ENCODE data around the gene DRAP1. TPM values are rescaled to one million over a fixed set of nuclear protein-coding genes. Genes with fewer than 3 reads are reported as not detected.
A peak's percentile ranks its signal among the peaks of the same experiment; 100 is the strongest.

DRAP1 gene
- total RNA-seq, 2 donors from 2014 or later, result 101 to 127 TPM

DNA sequence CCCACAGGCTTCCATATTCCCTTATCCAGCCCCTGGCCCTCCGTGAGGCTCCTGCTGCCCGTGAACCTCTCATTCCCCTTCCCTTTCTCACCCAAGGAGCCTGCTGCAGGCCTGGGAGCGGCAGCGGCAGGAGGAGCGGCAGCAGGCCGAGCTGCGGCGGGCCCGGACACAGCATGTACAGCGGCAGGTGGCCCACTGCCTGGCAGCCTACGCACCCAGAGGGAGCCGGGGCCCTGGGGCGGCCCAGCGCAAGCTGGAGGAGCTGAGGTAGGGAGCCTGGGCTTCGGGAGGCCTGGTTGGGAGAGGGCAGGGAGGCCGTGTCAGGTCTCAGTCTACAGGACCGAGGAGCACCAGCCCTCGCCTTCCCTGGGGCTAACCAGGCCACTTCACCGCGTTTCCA is 34.2 kb downstream of the DRAP1 start:
- Histone ChIP-seq H3K4me1 (replicated peaks) (no peaks in the 10 kb centered on the region), H3K9me3 (no peaks in the 10 kb centered on the region), H3K27ac (no peak overlapping the region), H3K4me3 (no peak overlapping the region), H3K36me3 (no peaks in the 10 kb centered on the region), H3K27me3 (replicated peaks; ENCODE audit: insufficient read depth) (no peaks in the 10 kb centered on the region)
- DNase-seq (ENCODE audit: low spot score), result no peak
- intact Hi-C loops (cut with DNase I), result no loop called here
- TF ChIP-seq, protein P1, sequence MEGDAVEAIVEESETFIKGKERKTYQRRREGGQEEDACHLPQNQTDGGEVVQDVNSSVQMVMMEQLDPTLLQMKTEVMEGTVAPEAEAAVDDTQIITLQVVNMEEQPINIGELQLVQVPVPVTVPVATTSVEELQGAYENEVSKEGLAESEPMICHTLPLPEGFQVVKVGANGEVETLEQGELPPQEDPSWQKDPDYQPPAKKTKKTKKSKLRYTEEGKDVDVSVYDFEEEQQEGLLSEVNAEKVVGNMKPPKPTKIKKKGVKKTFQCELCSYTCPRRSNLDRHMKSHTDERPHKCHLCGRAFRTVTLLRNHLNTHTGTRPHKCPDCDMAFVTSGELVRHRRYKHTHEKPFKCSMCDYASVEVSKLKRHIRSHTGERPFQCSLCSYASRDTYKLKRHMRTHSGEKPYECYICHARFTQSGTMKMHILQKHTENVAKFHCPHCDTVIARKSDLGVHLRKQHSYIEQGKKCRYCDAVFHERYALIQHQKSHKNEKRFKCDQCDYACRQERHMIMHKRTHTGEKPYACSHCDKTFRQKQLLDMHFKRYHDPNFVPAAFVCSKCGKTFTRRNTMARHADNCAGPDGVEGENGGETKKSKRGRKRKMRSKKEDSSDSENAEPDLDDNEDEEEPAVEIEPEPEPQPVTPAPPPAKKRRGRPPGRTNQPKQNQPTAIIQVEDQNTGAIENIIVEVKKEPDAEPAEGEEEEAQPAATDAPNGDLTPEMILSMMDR (IDR thresholded peaks at IDR 0.05), result no peak
- TF ChIP-seq POLR2AphosphoS5 (IDR thresholded peaks at IDR 0.05), result no peak
- TF ChIP-seq POLR2A (IDR thresholded peaks at IDR 0.05), result no peak
- WGBS, result 93% methylated on average over 20 of the region's 20 CpGs

DNA sequence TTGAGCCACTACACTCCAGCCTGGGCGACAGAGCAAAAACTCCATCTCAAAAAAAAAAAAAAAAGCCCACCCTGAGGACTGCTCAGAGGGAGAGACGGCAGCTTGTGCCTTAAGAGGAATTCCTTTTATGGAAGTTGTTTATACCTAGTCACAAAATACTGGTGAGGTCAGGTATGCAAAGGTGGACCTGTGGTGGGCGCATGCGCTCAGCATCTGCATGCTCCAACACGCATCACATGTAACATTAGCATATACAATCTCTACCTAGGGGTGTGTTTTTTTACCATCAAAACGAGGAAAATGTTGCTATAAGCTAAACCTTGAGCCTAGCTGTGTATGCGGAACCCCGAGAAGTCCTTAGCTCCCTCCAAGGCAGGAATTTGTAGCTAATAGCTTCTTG is 35.5 kb downstream of the DRAP1 start:
- H3K27me3 ChIP-seq (replicated peaks; ENCODE audit: insufficient read depth), result no peaks in the 10 kb centered on the region
- H3K4me1 ChIP-seq (replicated peaks), result no peaks in the 10 kb centered on the region
- H3K9me3 ChIP-seq, result no peaks in the 10 kb centered on the region
- intact Hi-C loops (cut with DNase I), result no loop called here
- H3K4me3 ChIP-seq, result no peak overlapping the region
- TF ChIP-seq POLR2A (IDR thresholded peaks at IDR 0.05) (no peak), POLR2AphosphoS5 (IDR thresholded peaks at IDR 0.05) (no peak)
- TF ChIP-seq, protein P1 (IDR thresholded peaks at IDR 0.05), result no peak
- H3K36me3 ChIP-seq, result no peaks in the 10 kb centered on the region
- no peak overlapping the region for H3K27ac ChIP-seq
- 52% methylated on average over 8 of the region's 8 CpGs for WGBS
- no peak for DNase-seq (ENCODE audit: low spot score)

DNA sequence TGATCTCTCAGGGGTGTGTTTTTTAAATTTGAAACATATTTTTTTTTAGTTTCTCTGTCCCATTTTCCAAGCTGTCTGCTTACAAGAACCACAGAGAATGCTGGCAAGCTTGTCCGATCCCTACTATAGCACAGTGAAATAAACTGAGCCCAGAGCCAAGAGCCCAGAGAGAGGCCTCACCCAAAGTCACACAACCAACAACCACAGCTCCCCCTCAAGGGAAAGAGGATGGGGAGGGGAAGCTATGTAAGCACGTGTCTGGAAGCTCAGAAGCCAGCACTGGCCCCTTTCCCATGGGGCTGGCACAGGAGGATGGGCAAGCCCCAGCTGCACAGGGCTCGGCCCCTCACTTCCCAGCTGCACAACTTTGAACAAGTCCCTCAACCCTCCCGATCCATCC is 39.1 kb downstream of the DRAP1 start:
- TF ChIP-seq POLR2AphosphoS5 (IDR thresholded peaks at IDR 0.05) (no peak), POLR2A (IDR thresholded peaks at IDR 0.05) (no peak)
- TF ChIP-seq, protein P1 (IDR thresholded peaks at IDR 0.05), result no peak
- H3K27ac ChIP-seq, result no peak overlapping the region
- 48% methylated on average over 4 of the region's 4 CpGs for WGBS
- no peak overlapping the region for H3K4me3 ChIP-seq
- peaks cover 10% of the 10 kb centered on the region for H3K4me1 ChIP-seq (replicated peaks)
- H3K36me3 ChIP-seq, result no peaks in the 10 kb centered on the region
- intact Hi-C loops (cut with DNase I), result no loop called here
- DNase-seq (ENCODE audit: low spot score), result no peak
- H3K27me3 ChIP-seq (replicated peaks; ENCODE audit: insufficient read depth), result no peaks in the 10 kb centered on the region
- no peaks in the 10 kb centered on the region for H3K9me3 ChIP-seq

DNA sequence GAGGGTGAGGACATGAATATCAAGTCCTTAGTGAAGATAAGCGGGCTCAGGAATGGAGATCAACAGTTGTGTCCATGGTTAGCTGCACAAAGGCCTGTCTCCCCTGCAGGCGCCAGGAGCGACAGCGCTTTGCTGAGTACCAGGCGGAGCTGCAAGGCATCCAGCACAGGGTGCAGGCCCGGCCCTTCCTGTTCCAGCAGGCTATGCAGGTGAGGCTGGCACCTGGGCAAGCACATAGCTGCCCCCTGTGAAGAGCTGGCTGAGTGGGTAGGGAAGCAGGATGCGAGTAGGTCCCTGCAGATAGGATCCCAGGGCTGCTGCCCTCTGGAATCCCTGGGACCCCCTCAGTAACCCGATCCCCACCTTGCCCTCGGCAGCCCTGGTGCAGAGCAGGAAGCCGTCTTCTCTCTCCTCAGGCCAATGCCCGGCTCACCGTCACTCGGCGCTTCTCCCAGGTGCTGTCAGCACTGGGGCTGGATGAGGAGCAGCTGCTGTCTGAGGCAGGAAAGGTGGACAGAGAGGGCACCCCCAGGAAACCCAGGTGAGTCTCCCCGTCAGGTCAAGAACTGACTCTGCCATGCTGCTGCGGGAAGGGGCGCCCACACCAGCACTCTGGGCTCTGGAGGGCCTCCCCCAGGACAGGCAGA is 39.7 kb downstream of the DRAP1 start:
- Histone ChIP-seq H3K27ac (no peak overlapping the region), H3K9me3 (no peaks in the 10 kb centered on the region), H3K27me3 (replicated peaks; ENCODE audit: insufficient read depth) (no peaks in the 10 kb centered on the region), H3K4me3 (no peak overlapping the region), H3K4me1 (replicated peaks) (peaks cover 12% of the 10 kb centered on the region), H3K36me3 (no peaks in the 10 kb centered on the region)
- no peak for DNase-seq (ENCODE audit: low spot score)
- TF ChIP-seq, protein P1 (IDR thresholded peaks at IDR 0.05), result no peak
- TF ChIP-seq POLR2AphosphoS5 (IDR thresholded peaks at IDR 0.05) (no peak), POLR2A (IDR thresholded peaks at IDR 0.05) (no peak)
- WGBS, result 59% methylated on average over 17 of the region's 17 CpGs
- intact Hi-C loops (cut with DNase I), result no loop called here

DNA sequence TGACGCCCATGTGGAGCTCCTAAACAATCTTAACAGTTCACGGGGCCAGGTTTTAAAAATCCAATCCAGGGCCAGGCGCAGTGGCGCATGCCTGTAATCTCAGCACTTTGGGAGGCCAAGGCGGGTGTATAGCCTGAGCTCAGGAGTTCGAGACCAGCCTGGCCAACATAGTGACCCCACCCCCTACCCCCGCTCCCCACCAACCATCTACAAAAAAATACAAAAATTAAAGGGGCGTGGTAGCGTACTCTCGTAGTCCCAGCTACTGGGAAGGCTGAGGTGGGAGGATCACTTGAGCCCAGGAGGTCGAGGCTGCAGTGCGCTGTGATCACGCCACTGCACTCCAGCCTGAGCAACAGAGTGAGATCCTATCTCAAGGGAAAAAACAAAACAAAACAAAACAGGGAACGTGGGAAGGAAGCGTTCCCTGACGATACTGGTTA is 41.6 kb downstream of the DRAP1 start:
- Histone ChIP-seq H3K36me3 (peaks cover 7 to 15% of the 10 kb centered on the region in 2 donors), H3K27me3 (replicated peaks; ENCODE audit: insufficient read depth) (no peaks in the 10 kb centered on the region), H3K4me1 (replicated peaks) (peaks cover 12% of the 10 kb centered on the region), H3K4me3 (peak overlapping the region; percentile 89 to 100), H3K27ac (peak overlapping the region; percentile 74 to 81), H3K9me3 (no peaks in the 10 kb centered on the region)
- 45% methylated on average over 16 of the region's 16 CpGs for WGBS
- intact Hi-C loops (cut with DNase I), result loop anchor here (2.0 to 5.0 kb wide), 3 partner anchors 42 to 72 kb away; partner anchors contain the start of genes BANF1, C11orf68, DRAP1 and EIF1AD
- TF ChIP-seq, protein P1 (IDR thresholded peaks at IDR 0.05), result no peak
- no peak for TF ChIP-seq POLR2AphosphoS5 (IDR thresholded peaks at IDR 0.05)
- TF ChIP-seq POLR2A (IDR thresholded peaks at IDR 0.05), result no peak
- no peak for DNase-seq (ENCODE audit: low spot score)
